Retina (tissue), 1 donor: ENCODE measurements around the gene FBXO44.
A peak's percentile ranks its signal among the peaks of the same experiment; 100 is the strongest.
"Not testable (repeated sequence)": the region's sequence is repeated elsewhere in the genome, so short reads cannot be mapped to it uniquely, and the experiment has no call there.

Source experiments
- DNase-seq: peaks from one replicate; pipeline ENCODE4 v3.0.0-alpha.2; 2016

FBXO44 gene, protein sequence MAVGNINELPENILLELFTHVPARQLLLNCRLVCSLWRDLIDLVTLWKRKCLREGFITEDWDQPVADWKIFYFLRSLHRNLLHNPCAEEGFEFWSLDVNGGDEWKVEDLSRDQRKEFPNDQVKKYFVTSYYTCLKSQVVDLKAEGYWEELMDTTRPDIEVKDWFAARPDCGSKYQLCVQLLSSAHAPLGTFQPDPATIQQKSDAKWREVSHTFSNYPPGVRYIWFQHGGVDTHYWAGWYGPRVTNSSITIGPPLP

GRCh38 chr1:11654137-11654938 is at the start of gene FBXO44, which contains the start of gene FBXO2:
Gene FBXO44, plus strand, starts transcription at chr1:11654877. Its CDS starts 959 bp downstream, at chr1:11655836.
Gene FBXO2, minus strand, starts transcription at chr1:11654429. Its CDS starts 89 bp downstream, at chr1:11654340.
- peak; percentile 65 for DNase-seq

- DNase-seq: no peak
Observed at GRCh38 chr1:11606775-11607174, 47.9 kb upstream of the FBXO44 start.

GRCh38 chr1:11608596-11609130 is 46.0 kb upstream of the FBXO44 start:
- DNase-seq: not testable (repeated sequence)

- DNase-seq: not testable (repeated sequence)
Observed at GRCh38 chr1:11609378-11609777, 45.3 kb upstream of the FBXO44 start.

DNA sequence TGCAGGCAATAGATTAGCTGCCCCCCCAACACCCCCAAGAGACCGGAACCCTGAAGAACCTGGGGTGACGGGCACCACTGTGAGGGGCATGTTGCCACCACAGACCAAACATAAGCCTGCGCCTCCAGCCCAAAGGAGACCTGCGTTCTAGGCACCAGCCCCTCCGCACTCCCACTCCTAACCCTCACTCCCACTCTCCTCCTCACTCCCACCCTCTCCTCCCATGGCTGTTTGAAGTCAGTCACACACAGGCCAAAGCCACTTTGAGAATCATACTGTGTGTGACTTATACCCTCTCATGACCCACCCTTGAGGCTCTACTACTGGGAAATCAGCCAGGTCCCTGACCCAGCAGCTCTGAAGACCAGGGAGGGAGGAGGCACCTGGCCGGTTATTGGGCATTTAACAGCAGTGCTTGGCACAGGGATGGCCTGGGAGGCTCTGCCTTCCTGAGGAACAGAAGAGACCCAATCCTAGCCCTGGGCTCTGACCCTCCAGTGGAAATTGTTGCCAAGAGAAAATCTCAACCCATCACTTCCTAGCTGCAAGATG is 44.0 kb upstream of the FBXO44 start:
- no peak for DNase-seq

DNA sequence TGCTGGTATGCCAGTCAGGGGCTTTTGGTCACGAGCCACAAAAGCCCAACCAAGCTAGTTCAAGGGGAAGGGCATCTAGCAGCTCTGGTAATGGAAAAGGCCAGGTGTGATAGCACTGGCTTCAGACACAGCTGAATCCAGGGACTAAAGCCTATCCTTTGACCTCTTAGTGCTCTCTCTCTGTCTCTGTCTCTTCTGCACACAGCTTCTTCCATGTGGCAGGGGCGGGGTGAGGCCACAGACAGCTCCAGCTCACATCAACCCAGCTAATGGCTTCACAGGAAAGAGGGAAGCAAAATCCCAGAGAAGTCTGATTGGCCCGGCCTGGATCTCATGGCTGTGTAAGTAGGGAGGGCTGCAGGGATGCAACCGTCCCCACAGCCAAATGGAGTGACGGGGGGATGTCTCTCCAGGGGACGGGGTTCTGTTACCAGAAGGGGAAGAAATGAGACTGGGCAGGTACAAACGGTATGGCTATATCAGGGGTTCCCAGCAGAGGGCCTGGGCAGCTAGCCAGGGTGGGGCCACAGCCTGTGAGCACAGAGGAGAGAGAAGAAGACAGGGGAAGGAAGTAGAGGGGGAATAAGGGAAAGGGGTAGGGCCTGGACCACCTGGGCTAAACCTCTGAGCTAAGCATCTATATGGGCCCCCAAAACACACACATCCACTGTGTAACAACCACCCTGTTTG is 42.9 kb upstream of the FBXO44 start:
- no peak for DNase-seq

DNA sequence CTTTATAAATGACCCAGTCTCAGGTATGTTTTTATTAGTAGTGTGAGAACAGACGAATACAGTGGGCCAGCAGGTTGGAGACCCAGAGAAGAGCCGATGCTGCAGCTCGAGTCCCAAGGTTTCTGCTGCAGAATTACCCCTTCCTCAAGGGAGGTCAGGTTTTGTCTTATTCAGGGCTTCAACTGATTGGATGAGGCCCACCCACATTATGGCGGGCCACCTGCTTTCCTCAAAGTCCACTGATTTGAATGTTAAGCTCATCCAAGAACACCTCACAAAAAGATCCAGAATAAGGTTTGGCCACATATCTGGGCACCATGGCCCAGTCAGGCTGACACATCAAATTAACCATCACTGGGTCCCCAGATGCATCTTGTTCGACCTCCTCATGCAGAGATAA is 41.3 kb upstream of the FBXO44 start:
- no peak for DNase-seq

GRCh38 chr1:11615090-11615489 is 39.6 kb upstream of the FBXO44 start:
- DNase-seq: no peak

GRCh38 chr1:11616766-11617165 is 37.9 kb upstream of the FBXO44 start:
- no peak for DNase-seq

- no peak for DNase-seq
Observed at GRCh38 chr1:11617314-11617713, 37.4 kb upstream of the FBXO44 start.

DNA sequence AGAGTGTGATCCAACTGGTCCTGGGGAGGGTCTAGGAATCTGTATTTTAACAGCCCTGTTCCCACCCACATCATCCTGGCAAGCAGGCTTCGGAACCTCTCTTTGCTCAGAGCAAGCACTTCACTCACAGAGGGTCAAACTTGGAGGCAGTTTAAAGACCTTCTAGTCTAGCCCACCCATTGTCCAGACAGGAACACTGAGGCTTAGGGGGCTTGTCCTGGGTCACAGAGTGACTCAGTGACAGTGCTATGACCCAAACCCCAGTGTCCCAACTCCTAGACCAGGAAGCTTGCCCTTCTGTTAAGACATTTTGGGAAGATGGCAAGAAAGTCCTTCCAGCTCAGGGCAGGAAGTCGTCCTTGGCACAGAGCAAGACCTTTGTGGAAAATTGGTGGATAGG is 36.9 kb upstream of the FBXO44 start:
- no peak for DNase-seq

- DNase-seq: no peak
Observed at GRCh38 chr1:11620405-11620804, 34.3 kb upstream of the FBXO44 start.

GRCh38 chr1:11620924-11621323 is 33.8 kb upstream of the FBXO44 start:
- DNase-seq: no peak

GRCh38 chr1:11622398-11622797 is 32.3 kb upstream of the FBXO44 start:
- no peak for DNase-seq

DNA sequence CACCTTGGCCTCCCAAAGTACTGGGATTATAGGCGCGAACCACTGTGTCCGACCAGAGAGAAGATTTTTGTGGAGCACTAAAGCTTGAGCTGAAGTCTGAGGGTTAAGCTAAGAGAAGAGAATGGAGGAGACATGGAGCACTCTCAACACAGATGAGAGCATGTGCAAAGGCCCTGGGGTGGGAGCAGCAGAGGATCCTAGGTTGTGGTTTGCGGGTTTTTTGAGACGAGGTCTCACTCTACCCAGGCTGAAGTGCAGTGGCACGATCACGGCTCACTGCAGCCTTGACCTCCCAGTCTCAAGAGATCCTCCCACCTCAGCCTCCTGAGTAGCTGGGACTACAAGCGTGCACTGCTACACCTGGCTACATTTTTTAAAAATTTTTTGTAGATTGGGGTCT is 31.0 kb upstream of the FBXO44 start:
- DNase-seq: no peak

GRCh38 chr1:11626551-11626950 is 28.1 kb upstream of the FBXO44 start:
- no peak for DNase-seq

GRCh38 chr1:11628767-11629166 is 25.9 kb upstream of the FBXO44 start:
- DNase-seq: no peak

- DNase-seq: no peak
Observed at GRCh38 chr1:11629184-11630016, 25.3 kb upstream of the FBXO44 start.

GRCh38 chr1:11634365-11635192 is 20.1 kb upstream of the FBXO44 start:
- DNase-seq: no peak

DNA sequence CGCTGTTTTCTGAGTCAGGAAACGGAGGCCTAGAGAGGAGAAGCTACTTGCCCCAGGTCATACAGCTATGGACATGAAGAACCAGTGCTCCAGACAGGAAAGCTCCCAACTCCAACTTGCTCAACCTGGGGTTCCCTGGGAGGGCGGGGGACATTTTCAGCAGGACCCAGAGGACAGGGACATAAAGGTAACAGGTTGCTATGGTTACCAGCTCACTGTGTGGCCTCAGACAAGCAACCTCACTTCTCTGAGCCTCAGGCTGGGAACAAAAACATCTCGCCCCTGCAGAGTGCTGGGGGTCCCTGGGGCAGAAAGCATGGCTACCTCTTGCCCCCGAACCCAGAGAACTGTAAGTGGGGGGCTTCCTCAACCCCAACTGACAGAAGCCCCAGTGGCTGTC is 16.6 kb upstream of the FBXO44 start:
- DNase-seq: no peak

DNA sequence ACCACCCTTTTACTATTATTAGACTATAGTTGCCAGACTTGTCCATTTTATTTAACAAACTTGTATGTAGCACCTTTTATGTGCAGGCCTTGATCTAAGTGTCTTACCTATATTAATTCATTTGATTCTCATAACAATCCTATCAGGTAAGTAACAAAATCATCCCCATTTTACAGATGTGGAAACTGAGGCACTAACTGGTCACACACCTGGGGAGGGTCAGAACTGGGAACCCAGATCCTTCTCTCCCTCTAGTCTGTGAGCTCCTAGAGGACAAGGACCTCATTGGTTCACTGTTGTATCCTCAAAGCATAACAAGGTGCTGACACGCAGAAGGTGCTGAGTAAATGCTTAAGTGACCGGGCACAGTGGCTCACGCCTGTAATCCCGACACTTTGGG is 15.3 kb upstream of the FBXO44 start:
- DNase-seq: no peak
